ENCODE data around the gene TMEM255B. TPM values are rescaled to one million over a fixed set of nuclear protein-coding genes. Genes with fewer than 3 reads are reported as not detected.

The TMEM255B gene
- total RNA-seq, 2 donors from 2014 or later, result 0.96 to 4.6 TPM

- Histone ChIP-seq H3K4me3 (no peak overlapping the region), H3K4me1 (replicated peaks) (no peaks in the 10 kb centered on the region), H3K36me3 (no peaks in the 10 kb centered on the region), H3K9me3 (no peaks in the 10 kb centered on the region), H3K27me3 (replicated peaks; ENCODE audit: insufficient read depth) (no peaks in the 10 kb centered on the region), H3K27ac (no peak overlapping the region)
- intact Hi-C loops (cut with DNase I), result no loop called here
- no peak for TF ChIP-seq POLR2AphosphoS5 (IDR thresholded peaks at IDR 0.05)
- TF ChIP-seq CTCF (IDR thresholded peaks at IDR 0.05), result no peak
- no peak for TF ChIP-seq POLR2A (IDR thresholded peaks at IDR 0.05)
- DNase-seq (ENCODE audit: low spot score), result no peak
- 79% methylated on average over 5 of the region's 5 CpGs for WGBS
Measured at GRCh38 chr13:113769106-113769505, 10.1 kb downstream of the TMEM255B start.

GRCh38 chr13:113769881-113770280 lies 10.9 kb downstream of the TMEM255B start:
- no peak for DNase-seq (ENCODE audit: low spot score)
- Histone ChIP-seq H3K27me3 (replicated peaks; ENCODE audit: insufficient read depth) (no peaks in the 10 kb centered on the region), H3K4me1 (replicated peaks) (no peaks in the 10 kb centered on the region), H3K9me3 (no peaks in the 10 kb centered on the region), H3K36me3 (no peaks in the 10 kb centered on the region), H3K4me3 (no peak overlapping the region), H3K27ac (no peak overlapping the region)
- 59% methylated on average over 13 of the region's 13 CpGs for WGBS
- TF ChIP-seq POLR2A (IDR thresholded peaks at IDR 0.05) (no peak), CTCF (IDR thresholded peaks at IDR 0.05) (no peak), POLR2AphosphoS5 (IDR thresholded peaks at IDR 0.05) (no peak)
- intact Hi-C loops (cut with DNase I), result no loop called here

- intact Hi-C loops (cut with DNase I), result no loop called here
- H3K27me3 ChIP-seq (replicated peaks; ENCODE audit: insufficient read depth), result no peaks in the 10 kb centered on the region
- TF ChIP-seq POLR2AphosphoS5 (IDR thresholded peaks at IDR 0.05) (no peak), CTCF (IDR thresholded peaks at IDR 0.05) (no peak), POLR2A (IDR thresholded peaks at IDR 0.05) (no peak)
- no peak overlapping the region for H3K4me3 ChIP-seq
- DNase-seq (ENCODE audit: low spot score), result no peak
- no peaks in the 10 kb centered on the region for H3K36me3 ChIP-seq
- 83% methylated on average over 8 of the region's 8 CpGs for WGBS
- no peak overlapping the region for H3K27ac ChIP-seq
- H3K4me1 ChIP-seq (replicated peaks), result no peaks in the 10 kb centered on the region
- no peaks in the 10 kb centered on the region for H3K9me3 ChIP-seq
Measured at GRCh38 chr13:113770441-113770840, 11.4 kb downstream of the TMEM255B start.

GRCh38 chr13:113770937-113771336 lies 11.9 kb downstream of the TMEM255B start:
- no peak overlapping the region for H3K4me3 ChIP-seq
- intact Hi-C loops (cut with DNase I), result no loop called here
- no peak for DNase-seq (ENCODE audit: low spot score)
- 95% methylated on average over 5 of the region's 5 CpGs for WGBS
- H3K4me1 ChIP-seq (replicated peaks), result no peaks in the 10 kb centered on the region
- TF ChIP-seq POLR2AphosphoS5 (IDR thresholded peaks at IDR 0.05), result no peak
- no peak for TF ChIP-seq CTCF (IDR thresholded peaks at IDR 0.05)
- TF ChIP-seq POLR2A (IDR thresholded peaks at IDR 0.05), result no peak
- H3K27ac ChIP-seq, result no peak overlapping the region
- no peaks in the 10 kb centered on the region for H3K27me3 ChIP-seq (replicated peaks; ENCODE audit: insufficient read depth)
- no peaks in the 10 kb centered on the region for H3K9me3 ChIP-seq
- H3K36me3 ChIP-seq, result no peaks in the 10 kb centered on the region

GRCh38 chr13:113771709-113772331 lies 12.8 kb downstream of the TMEM255B start:
- TF ChIP-seq CTCF (IDR thresholded peaks at IDR 0.05) (no peak), POLR2A (IDR thresholded peaks at IDR 0.05) (no peak), POLR2AphosphoS5 (IDR thresholded peaks at IDR 0.05) (no peak)
- H3K36me3 ChIP-seq, result no peaks in the 10 kb centered on the region
- WGBS, result 60% methylated on average over 4 of the region's 4 CpGs
- H3K27ac ChIP-seq, result no peak overlapping the region
- no peak for DNase-seq (ENCODE audit: low spot score)
- H3K27me3 ChIP-seq (replicated peaks; ENCODE audit: insufficient read depth), result peaks cover 3% of the 10 kb centered on the region
- no peaks in the 10 kb centered on the region for H3K4me1 ChIP-seq (replicated peaks)
- no peaks in the 10 kb centered on the region for H3K9me3 ChIP-seq
- intact Hi-C loops (cut with DNase I), result no loop called here
- no peak overlapping the region for H3K4me3 ChIP-seq

Data from prostate gland (tissue), 2 donors.